MM.1S (cell line): ENCODE results near the gene ZNF764.

Source experiments
- CTCF ChIP-seq: fragments of 300-600 bp; sonication (generic); IDR thresholded peaks from 2 replicates; pipeline ENCODE4 v1.5.1; 2016; ENCODE audit warnings: antibody characterized with exemption, low read length, mixed read lengths
- EZH2 ChIP-seq: fragments of 300-600 bp; sonication (generic); optimal IDR thresholded peaks from 2 replicates; pipeline ENCODE3; 2017; ENCODE audit warnings: low read depth, mild to moderate bottlenecking, antibody characterized with exemption, low read length, mixed read lengths
- EZH2phosphoT487 ChIP-seq: fragments of 300-600 bp; sonication (generic); IDR thresholded peaks from 2 replicates; pipeline ENCODE4 v1.6.1; 2018; ENCODE audit warnings: antibody characterized with exemption, low read length

GRCh38 chr16:30557957-30558788, at the start of gene ZNF764:
- no peak; the same call in 1 of the 2 replicates for TF ChIP-seq CTCF
- no peak for TF ChIP-seq EZH2phosphoT487
- TF ChIP-seq EZH2: no peak
